GM10266 (cell line): Measurements from ENCODE around the gene FRMD8.

Experiments used
- DNase-seq: peaks from one replicate; pipeline ENCODE4 v3.0.0; 2012; ENCODE audit errors: extremely low spot score
- TF ChIP-seq, protein P1 (sequence below): IDR thresholded peaks from 2 replicates; pipeline ENCODE4 v1.5.1; 2012; ENCODE audit warnings: mild to moderate bottlenecking, low read depth; ENCODE audit not compliant: control insufficient read depth, insufficient read depth; ENCODE audit errors: missing control alignments

The FRMD8 gene

DNA sequence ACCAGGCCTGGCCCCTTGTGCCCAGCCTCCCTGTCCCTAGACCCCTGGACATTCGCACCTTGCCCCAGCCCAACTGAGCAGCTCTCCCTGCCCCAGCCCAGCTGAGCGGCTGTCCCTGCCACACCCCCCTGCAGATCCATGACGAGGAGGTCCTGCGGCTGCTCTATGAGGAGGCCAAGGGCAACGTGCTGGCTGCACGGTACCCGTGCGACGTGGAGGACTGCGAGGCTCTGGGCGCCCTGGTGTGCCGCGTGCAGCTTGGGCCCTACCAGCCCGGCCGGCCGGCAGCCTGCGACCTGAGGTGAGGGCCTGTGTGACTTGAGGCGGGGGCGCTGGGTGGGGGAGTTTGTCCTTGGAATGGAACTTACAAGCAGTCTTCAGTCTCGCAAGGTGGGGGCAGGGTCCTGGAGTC lies 7.7 kb downstream of the FRMD8 start:
- DNase-seq, result no peak
- TF ChIP-seq, protein P1, sequence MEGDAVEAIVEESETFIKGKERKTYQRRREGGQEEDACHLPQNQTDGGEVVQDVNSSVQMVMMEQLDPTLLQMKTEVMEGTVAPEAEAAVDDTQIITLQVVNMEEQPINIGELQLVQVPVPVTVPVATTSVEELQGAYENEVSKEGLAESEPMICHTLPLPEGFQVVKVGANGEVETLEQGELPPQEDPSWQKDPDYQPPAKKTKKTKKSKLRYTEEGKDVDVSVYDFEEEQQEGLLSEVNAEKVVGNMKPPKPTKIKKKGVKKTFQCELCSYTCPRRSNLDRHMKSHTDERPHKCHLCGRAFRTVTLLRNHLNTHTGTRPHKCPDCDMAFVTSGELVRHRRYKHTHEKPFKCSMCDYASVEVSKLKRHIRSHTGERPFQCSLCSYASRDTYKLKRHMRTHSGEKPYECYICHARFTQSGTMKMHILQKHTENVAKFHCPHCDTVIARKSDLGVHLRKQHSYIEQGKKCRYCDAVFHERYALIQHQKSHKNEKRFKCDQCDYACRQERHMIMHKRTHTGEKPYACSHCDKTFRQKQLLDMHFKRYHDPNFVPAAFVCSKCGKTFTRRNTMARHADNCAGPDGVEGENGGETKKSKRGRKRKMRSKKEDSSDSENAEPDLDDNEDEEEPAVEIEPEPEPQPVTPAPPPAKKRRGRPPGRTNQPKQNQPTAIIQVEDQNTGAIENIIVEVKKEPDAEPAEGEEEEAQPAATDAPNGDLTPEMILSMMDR, result no peak

DNA sequence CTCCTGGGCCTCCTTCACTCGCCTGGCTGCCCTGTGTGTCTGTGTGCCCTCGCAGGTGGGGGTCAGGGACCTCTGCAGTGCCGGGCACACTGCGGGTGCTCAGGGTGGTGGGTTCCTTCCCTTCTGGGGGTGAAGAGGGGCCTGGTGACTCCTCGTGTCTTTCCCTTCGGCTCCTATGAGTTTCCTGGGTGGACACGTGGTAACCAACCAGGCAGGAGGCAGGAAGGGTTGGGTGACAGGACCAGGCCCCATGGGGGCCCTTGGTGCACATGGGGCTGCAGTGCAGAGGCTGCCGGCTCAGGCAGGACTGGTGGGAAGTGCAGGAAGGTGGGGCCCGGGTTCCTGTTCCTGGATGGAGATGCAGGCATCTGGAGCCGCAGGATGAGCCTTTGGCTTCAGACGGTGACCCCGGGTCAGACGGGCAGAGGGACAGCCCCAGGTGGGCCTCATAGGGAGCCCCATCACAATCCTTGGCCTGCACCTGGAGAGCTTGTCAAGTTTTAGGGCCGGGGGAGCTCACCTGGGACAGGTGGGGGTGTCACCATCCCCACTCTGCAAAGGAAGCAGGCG lies 9.6 kb downstream of the FRMD8 start:
- TF ChIP-seq, protein P1, result no peak
- DNase-seq, result peak; percentile 13

DNA sequence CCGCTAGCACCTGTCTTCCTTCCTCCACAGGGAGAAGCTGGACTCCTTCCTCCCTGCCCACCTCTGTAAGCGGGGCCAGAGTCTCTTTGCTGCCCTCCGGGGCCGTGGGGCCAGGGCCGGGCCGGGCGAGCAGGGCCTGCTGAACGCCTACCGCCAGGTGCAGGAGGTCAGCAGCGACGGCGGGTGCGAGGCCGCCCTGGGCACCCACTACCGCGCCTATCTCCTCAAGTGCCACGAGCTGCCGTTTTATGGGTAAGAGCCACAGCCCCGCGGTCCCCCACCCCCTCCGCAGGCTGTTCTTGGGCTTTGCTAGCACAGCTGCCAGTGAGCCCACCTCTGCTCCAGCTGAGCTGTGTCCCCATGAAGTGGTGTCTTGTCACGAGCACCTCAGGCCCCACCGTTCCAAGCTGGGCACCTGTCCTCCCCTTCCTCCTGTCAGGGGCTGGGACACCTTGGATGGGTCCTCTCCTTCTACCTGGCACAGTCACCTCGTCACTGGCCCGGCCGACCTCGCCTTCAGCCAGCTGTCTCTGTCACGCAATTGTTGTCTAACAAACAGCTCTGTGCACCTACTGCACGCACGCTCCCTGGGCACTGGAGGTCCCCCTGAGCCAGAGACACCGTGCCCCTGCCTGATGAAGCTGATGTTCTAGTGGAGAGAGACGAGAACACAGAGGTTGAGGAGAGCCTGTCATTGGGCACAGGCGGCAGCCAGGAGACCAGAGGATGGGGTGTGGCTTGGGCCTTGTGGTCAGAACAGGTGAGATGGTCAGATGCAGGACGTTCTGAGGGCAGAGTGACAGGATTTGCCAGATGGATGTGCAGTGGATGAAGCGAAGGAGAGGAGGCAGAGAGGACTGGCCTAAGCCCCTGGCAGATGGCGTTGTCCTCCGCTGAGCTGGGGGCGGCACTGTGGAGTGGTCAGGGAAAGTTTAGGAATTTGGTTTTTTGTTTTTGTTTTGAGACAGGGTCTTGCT lies 10.6 kb downstream of the FRMD8 start:
- no peak for DNase-seq
- TF ChIP-seq, protein P1, result no peak

DNA sequence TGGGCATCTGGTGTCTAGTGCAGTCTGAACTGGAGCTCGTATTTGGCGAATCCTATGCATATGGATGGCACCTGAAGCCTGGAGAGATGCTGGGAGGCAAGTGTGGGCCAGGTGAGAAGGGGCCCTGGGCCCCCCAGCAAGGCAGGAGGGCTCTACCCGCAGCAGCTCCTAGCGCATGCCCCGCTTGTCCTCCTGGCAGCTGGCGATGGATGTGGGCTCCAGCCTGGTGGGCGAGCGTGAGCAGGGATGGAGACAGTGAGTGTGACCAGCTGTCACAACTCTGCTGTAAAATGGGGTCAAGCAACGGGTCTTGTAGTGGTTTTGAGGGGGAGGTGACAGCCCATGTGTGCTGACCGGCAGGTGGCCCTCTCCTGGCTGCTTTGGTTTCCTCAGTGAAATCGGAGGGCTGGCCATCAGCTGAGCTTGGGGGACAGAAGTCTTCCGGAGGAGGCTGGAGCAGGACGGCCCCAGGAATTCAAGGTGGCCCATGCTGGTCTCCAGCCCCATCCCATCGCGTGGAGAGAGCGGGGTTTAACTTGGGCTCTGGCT lies 12.0 kb downstream of the FRMD8 start:
- DNase-seq, result no peak
- TF ChIP-seq, protein P1, result no peak

DNA sequence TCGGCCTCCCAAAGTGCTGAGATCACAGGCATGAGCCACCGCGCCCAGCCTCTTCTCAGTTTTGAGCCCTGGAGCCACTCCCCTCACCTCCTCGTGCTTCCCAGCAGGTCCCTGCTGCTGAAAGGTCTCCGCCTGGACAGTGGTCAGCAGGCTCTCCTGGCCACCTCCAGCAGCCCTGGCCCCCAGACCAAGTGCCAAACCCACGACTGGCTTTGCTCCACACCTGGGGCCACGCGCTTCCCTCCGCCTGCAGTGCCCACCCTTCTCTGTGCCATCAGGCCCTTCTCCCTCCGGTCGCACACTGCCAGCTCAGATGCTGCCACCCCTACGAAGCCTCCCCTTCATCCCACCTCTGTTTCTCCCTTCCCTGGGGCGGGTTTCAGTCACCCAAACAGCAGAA lies 12.8 kb downstream of the FRMD8 start:
- TF ChIP-seq, protein P1, result no peak
- no peak for DNase-seq

DNA sequence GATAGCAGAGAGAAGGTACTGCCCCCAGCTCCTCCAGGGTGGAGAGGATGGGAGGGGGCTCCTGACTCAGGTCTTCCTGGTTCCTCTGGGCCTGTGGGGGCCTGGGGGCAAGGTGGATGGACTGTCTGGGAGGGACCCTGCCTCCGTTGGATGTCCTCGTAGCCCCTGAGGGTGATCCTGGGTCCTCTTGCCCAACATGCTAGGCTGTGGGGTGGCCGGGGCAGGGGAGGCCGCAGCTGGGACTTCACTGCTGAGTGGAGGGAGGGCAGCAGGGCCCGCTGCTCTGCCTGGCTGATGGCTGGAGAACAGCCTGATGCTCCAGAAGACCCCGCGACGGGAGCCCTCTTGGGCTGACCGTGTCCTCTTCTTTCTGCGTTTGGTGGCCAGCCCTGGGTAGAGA lies 13.4 kb downstream of the FRMD8 start:
- no peak for DNase-seq
- TF ChIP-seq, protein P1, result no peak
